ENCODE results near the gene ZNF248.

DNA sequence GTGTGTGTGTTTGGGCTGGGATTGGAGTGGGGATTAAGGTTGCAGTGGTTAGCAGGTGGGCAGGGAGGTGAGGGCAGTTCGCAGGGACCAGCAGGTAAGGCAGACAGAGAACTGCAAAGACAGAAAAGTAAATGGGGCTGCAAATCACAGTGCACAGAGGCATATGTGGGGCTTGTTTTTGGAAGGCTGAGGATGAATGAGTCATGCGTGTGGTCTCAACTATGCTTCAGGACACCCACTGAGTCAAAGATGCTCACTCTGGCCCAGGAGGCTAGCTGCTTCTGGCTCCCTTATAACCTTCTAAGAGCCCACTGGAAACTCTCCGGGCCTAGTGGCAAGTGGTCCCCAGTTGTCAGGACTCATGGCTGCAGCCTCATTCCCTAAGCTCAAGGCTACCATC is 118.2 kb downstream of the ZNF248 start:
- TF ChIP-seq RAD21 (CRISPR knock-in tag; conservative IDR thresholded peaks at IDR 0.05 in 1 of 2, IDR thresholded peaks at IDR 0.05 in 1 of 2) (no peak), GABPA (tag; conservative IDR thresholded peaks at IDR 0.05; ENCODE audit: low read depth) (no peak), YY1 (IDR thresholded peaks at IDR 0.05; ENCODE audit: borderline replicate concordance in 1 of 3, control insufficient read depth in 1 of 3, extremely low read depth in 1 of 3, insufficient read depth in 3 of 3, insufficient read length in 1 of 3, insufficient replicate concordance in 2 of 3, low read depth in 1 of 3, low read length in 2 of 3) (no peak), ZNF589 (CRISPR knock-in tag; IDR thresholded peaks at IDR 0.05; ENCODE audit: low read depth) (no peak), CREB5 (CRISPR knock-in tag; IDR thresholded peaks at IDR 0.05) (no peak), EWSR1 (IDR thresholded peaks at IDR 0.05; ENCODE audit: borderline replicate concordance, low read depth, partially characterized antibody) (no peak), SRSF9 (IDR thresholded peaks at IDR 0.05; ENCODE audit: borderline replicate concordance, low read depth, low read length) (no peak), CTCF (IDR thresholded peaks at IDR 0.05 in 2 of 3, conservative IDR thresholded peaks at IDR 0.05 in 1 of 3; ENCODE audit: insufficient read depth in 2 of 3, low read depth in 1 of 3, low read length in 3 of 3) (no peak), SMARCA4 (IDR thresholded peaks at IDR 0.05) (no peak)
- TF ChIP-seq, protein P1, sequence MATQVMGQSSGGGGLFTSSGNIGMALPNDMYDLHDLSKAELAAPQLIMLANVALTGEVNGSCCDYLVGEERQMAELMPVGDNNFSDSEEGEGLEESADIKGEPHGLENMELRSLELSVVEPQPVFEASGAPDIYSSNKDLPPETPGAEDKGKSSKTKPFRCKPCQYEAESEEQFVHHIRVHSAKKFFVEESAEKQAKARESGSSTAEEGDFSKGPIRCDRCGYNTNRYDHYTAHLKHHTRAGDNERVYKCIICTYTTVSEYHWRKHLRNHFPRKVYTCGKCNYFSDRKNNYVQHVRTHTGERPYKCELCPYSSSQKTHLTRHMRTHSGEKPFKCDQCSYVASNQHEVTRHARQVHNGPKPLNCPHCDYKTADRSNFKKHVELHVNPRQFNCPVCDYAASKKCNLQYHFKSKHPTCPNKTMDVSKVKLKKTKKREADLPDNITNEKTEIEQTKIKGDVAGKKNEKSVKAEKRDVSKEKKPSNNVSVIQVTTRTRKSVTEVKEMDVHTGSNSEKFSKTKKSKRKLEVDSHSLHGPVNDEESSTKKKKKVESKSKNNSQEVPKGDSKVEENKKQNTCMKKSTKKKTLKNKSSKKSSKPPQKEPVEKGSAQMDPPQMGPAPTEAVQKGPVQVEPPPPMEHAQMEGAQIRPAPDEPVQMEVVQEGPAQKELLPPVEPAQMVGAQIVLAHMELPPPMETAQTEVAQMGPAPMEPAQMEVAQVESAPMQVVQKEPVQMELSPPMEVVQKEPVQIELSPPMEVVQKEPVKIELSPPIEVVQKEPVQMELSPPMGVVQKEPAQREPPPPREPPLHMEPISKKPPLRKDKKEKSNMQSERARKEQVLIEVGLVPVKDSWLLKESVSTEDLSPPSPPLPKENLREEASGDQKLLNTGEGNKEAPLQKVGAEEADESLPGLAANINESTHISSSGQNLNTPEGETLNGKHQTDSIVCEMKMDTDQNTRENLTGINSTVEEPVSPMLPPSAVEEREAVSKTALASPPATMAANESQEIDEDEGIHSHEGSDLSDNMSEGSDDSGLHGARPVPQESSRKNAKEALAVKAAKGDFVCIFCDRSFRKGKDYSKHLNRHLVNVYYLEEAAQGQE (IDR thresholded peaks at IDR 0.05; ENCODE audit: borderline replicate concordance): no peak
- TF ChIP-seq, protein P1 (CRISPR knock-in tag; IDR thresholded peaks at IDR 0.05; ENCODE audit: low read depth): no peak
- TF ChIP-seq, protein P2, sequence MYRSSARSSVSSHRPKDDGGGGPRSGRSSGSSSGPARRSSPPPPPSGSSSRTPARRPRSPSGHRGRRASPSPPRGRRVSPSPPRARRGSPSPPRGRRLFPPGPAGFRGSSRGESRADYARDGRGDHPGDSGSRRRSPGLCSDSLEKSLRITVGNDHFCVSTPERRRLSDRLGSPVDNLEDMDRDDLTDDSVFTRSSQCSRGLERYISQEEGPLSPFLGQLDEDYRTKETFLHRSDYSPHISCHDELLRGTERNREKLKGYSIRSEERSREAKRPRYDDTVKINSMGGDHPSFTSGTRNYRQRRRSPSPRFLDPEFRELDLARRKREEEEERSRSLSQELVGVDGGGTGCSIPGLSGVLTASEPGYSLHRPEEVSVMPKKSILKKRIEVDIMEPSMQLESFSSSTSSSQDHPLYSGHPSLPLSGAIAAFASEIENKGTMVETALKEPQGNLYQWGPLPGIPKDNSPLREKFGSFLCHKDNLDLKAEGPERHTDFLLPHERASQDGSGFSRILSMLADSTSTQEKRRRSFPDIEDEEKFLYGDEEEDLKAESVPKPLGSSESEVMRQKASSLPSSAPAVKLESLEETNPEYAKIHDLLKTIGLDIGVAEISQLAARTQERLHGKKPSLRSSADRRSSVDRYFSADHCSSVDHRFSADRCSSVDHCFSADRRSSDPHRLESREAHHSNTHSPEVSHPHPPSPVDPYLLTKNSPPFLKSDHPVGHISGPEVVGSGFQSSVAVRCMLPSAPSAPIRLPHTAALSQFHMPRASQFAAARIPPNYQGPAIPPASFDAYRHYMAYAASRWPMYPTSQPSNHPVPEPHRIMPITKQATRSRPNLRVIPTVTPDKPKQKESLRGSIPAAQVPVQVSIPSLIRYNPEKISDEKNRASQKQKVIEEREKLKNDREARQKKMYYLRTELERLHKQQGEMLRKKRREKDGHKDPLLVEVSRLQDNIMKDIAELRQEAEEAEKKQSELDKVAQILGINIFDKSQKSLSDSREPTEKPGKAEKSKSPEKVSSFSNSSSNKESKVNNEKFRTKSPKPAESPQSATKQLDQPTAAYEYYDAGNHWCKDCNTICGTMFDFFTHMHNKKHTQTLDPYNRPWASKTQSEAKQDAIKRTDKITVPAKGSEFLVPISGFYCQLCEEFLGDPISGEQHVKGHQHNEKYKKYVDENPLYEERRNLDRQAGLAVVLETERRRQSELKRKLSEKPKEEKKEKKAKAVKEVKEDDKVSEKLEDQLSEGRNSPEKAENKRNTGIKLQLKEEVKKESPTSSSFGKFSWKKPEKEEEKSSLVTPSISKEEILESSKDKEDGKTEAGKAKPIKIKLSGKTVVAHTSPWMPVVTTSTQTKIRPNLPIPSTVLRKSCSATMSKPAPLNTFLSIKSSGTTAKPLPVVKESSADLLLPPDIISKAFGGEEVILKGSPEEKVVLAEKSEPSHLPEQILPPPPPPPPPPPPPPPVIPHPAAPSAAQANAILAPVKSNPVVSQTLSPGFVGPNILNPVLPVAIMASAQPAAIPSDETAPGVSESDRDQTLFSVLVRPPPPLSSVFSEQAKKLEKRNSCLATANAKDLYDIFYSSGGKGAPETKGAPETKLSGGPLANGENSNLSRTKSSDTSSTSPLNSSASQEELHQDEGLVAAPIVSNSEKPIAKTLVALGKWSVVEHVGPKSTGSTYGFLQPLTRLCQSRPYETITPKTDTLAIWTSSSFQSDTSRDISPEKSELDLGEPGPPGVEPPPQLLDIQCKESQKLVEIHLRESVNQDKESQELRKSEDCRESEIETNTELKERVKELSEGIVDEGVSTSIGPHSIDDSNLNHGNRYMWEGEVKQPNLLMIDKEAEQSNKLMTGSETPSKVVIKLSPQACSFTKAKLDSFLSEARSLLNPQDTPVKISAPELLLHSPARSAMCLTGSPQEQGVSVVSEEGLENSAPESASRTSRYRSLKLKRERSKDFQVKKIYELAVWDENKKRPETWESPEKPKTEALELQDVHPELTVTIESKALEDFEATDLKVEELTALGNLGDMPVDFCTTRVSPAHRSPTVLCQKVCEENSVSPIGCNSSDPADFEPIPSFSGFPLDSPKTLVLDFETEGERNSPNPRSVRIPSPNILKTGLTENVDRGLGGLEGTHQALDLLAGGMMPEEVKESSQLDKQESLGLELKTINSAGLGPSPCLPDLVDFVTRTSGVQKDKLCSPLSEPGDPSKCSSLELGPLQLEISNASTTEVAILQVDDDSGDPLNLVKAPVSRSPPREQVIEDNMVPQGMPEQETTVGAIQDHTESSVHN (IDR thresholded peaks at IDR 0.05; ENCODE audit: borderline replicate concordance in 1 of 2, low read depth in 1 of 2): no peak
